D341Med (cell line): Measurements from ENCODE around the gene GRM8.
"Not testable (repeated sequence)": the region's sequence is repeated elsewhere in the genome, so short reads cannot be mapped to it uniquely, and the experiment has no call there.

ENCODE experiments used
- DNase-seq: peaks from one replicate; pipeline ENCODE4 v3.0.0; 2012; ENCODE audit warnings: low spot score

The GRM8 gene

GRCh38 chr7:127029823-127030222, 222.9 kb downstream of the GRM8 start:
- no peak for DNase-seq

- no peak for DNase-seq
These were observed 230.9 kb downstream of the GRM8 start for GRCh38 chr7:127021857-127022256.

DNA sequence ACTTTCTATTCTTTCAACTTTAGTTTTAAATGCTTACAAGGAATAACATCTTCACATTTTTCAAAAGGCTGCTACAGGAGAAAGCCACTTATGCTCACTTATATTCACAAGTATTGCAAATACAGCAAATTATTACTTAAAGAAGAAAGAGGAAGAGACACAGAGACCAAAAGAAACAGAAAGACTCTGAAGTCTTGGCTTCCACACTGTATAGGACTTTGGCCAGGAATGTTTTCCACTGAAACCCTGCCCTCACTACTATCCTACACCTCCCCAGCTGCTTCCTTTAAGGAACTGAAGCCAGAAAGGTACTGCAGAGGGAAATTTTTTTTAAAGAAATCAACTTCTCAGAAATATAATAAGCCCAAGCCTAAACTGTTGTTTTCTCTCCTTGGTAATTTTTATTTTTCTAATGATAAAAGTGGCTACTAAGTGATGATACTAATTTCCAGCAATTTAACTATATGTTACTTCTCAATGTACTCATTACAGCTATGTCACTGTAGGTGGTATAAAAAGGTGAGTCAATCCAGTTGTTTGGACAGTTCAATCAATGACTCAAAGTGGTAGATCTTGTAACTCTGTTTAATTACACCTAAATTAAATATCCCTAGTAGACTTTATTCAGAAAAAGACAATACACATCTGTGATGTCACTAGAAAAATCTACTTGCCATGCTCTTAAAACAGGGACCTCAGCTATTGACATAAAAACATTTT, 231.6 kb downstream of the GRM8 start:
- DNase-seq = no peak

DNA sequence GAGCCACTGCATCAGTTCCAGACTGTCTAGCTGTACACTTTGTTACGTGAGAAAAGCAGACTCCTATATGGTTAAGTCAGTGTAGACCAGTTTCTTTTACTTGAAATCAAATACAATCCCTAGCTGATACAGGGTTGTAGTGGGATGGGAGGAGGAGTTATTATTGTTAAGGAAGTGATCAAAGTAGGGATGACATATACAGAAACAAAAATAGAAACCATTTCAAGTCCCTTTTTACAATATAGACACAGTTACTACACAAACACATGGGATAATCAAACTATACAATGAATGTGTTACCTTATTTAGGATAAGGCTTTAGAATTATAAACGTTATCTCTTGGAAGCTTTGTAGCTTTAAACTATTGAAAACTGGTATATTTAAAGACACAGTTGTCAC, 233.9 kb downstream of the GRM8 start:
- DNase-seq = no peak

- no peak for DNase-seq
These were observed 235.5 kb downstream of the GRM8 start for GRCh38 chr7:127017196-127017595.

- DNase-seq = no peak
These were observed 252.0 kb downstream of the GRM8 start for GRCh38 chr7:127000725-127001124.

DNA sequence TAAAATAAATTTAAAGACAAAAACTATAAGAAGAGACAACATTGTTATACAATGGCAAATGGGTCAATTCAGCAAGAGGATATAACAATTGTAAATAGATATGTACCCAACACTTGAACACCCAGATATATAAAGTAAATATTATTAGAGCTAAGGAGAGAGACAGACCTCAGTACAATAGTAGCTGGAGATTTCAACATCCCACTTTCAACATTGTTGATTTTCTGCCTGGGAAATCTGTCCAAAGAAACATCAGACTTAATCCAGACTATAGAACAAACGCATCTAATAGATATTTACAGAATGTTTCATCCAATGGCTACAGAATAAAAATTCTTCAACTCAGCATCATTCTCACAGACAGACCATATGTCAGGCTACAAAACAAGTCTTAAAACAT, 256.1 kb downstream of the GRM8 start:
- DNase-seq = no peak

DNA sequence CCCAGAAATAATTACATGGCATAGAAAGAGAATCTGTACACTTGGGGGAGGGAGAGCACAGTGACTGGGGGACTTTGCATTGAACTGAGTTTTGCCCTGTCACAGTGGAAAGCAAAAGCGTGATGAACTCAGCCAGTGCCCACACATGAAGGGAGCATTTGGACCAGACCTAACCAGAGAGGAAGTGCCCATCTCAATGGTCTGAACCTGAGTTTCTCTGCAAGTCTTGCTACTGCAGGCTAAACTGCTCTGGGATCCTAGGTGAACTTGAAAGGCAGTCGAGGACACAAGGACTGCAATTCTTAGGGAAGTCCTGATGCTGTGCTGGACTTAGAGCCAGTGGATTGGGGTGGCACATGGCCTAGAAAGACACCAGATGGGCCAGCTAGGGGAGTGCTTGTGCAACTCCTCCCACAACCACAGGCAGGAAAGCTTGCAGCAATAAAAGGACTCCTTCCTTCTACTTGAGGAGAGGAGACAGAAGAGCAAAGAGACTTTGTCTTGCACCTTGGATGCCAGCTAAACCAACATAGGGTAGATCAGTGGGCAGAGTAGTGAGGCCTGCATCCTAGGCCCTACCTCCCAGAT, 259.0 kb downstream of the GRM8 start:
- no peak for DNase-seq

DNA sequence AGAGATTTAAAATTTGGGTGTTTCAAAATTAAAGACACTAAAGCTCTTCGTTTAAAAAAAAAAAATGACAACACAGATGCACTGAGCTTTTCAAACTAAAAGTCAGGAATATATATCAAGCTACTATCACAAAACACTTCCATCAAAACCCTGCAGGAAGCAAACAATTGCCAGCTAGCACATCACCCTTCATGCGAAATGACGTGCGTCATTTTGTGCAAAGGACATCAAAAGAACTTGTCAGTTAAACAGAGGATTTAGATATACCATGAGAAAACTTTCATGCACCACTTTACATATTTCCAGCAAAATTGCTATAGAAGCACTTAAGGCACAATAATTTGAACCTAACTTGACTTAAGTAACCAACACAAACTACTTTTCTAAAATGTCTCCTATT, 264.7 kb downstream of the GRM8 start:
- DNase-seq = no peak

DNA sequence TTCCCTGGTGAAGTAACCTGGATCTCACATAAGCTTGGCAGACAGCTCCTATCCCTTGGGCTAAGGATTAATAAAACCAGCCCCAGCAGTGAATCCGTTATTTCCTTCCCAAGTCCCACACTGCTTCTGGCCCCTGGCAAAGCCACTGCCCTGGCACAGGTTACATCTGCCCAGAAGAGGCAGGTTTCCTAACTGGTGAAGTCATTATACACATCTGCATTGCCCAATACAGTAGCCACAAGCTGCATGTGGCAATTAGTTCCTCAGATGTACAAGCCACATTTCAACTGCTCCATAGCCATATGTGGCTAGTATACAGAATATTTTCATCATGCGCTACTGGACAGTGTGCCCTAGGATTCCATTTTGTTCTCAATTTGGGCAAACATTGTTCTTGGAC, 273.0 kb downstream of the GRM8 start:
- no peak for DNase-seq

DNA sequence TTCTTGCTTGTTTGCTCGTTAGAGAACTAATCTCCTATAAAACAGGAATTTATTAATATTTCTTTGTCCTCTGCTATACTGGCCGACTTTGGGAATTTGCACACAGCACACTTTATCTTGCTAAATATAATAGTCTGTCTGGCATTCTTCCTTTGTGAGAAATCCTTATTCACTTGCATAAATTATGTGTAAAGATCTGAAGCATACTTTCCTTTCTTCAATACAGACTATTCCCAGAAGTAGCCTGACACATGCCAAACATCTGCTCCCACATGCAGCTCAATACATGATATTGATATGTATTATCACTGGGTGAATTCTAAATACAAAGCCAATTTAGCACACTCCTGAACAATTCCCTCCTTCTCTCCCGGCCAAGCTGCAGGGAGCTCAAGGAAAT, 273.9 kb downstream of the GRM8 start:
- DNase-seq = no peak

- no peak for DNase-seq
These were observed 279.7 kb downstream of the GRM8 start for GRCh38 chr7:126973066-126973465.

GRCh38 chr7:126972571-126972970, 280.2 kb downstream of the GRM8 start:
- no peak for DNase-seq

- DNase-seq = no peak
These were observed 293.1 kb downstream of the GRM8 start for GRCh38 chr7:126959649-126960048.

- DNase-seq = no peak
These were observed 294.4 kb downstream of the GRM8 start for GRCh38 chr7:126958367-126958766.

- no peak for DNase-seq
These were observed 295.3 kb downstream of the GRM8 start for GRCh38 chr7:126957443-126957842.

GRCh38 chr7:126953461-126953860, 299.3 kb downstream of the GRM8 start:
- DNase-seq = no peak

- no peak for DNase-seq
These were observed 304.1 kb downstream of the GRM8 start for GRCh38 chr7:126948664-126949063.

DNA sequence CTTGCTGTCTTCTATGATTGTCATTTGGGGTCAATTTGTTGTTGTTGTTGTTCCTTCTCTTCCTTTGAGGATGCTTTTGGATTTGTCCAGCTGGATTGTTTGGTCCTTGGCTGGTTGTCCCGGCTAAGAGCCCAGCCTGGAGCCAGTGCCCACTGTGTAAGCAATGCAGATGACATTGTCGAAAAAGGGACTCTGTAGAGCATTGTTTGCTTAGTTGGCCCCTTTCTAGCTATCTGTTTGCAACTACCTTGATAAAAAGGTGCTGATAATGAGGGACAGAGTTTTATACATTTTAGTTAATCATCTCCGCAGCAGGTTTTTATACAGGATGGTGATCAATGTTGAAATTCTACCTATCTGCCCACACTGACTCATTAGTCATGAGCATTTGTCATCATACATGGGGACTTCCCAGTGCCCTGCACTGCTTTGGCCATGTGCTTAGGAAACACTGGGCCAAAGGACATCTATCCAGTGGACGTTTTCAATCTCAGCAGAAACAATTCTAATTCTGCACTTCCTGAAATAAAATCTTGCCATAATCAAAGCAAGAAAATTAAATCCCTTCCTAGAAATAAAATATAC, 311.9 kb downstream of the GRM8 start:
- no peak for DNase-seq

DNA sequence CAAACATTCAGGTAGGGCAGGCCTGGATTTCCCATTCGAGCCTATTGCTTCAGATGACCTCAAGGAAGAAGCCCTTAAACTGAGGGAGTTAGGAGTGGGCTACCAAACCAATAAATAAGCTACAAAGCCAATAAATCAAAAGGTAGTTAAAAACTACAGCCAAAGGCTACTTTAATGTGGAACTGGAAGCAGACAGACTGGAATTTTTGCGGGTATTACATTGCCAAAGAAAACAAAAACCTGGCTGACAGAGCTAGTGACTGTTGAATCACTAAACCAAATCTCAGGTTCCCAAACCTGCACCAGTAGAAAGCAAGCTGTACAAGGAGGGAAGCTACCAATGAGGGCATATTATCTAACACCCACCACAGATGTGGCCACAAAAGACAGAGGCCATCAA, 315.6 kb downstream of the GRM8 start:
- no peak for DNase-seq

- DNase-seq = no peak
These were observed 321.2 kb downstream of the GRM8 start for GRCh38 chr7:126931581-126931980.

DNA sequence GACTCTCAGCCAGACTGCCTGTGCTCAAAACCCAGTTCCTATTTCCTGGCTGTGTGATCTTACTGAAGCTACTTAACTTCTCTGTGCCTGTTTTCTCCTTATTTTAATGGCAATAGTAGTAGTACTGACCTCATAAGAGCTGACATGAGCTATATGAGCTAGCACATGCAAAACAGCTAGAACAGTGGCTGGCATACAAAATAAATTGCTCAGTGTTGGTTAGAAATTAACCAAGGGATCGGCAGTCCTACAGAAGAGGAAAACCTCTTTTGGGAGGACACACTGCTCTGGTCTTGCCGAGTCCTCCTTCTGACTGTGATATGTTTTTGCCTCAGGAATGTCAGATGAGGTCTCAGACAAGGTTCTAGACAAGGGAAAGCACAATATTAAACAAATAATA, 322.6 kb downstream of the GRM8 start:
- DNase-seq = no peak

GRCh38 chr7:126924477-126924876, 328.3 kb downstream of the GRM8 start:
- DNase-seq = no peak

GRCh38 chr7:126911627-126912026, 341.1 kb downstream of the GRM8 start:
- not testable (repeated sequence) for DNase-seq
